ENCODE results near the gene EYS. TPM values are rescaled to one million over a fixed set of nuclear protein-coding genes. Genes with fewer than 3 reads are reported as not detected.

Gene EYS
- total RNA-seq, 6 experiments from 2014 or later = 0.54 to 2.3 (median 0.74) TPM; not detected in 1

- 45% methylated on average over 8 of the region's 8 CpGs for WGBS (ENCODE audit: insufficient coverage, low coverage, low lambda C conversion rate, missing lambda C conversion rate)
- Histone ChIP-seq H3K9me3 (no peaks in the 10 kb centered on the region), H3K36me3 (no peaks in the 10 kb centered on the region), H3K4me1 (no peaks in the 10 kb centered on the region), H3K27me3 (no peaks in the 10 kb centered on the region), H3K4me3 (no peak overlapping the region), H3K27ac (peak overlapping the region in 1 of 3 donors; percentile 33)
- ATAC-seq = no peak
- intact Hi-C loops (cut with DNase I) = no loop called here
- TF ChIP-seq, protein P1, sequence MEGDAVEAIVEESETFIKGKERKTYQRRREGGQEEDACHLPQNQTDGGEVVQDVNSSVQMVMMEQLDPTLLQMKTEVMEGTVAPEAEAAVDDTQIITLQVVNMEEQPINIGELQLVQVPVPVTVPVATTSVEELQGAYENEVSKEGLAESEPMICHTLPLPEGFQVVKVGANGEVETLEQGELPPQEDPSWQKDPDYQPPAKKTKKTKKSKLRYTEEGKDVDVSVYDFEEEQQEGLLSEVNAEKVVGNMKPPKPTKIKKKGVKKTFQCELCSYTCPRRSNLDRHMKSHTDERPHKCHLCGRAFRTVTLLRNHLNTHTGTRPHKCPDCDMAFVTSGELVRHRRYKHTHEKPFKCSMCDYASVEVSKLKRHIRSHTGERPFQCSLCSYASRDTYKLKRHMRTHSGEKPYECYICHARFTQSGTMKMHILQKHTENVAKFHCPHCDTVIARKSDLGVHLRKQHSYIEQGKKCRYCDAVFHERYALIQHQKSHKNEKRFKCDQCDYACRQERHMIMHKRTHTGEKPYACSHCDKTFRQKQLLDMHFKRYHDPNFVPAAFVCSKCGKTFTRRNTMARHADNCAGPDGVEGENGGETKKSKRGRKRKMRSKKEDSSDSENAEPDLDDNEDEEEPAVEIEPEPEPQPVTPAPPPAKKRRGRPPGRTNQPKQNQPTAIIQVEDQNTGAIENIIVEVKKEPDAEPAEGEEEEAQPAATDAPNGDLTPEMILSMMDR (IDR thresholded peaks at IDR 0.05) = no peak
- TF ChIP-seq POLR2A (IDR thresholded peaks at IDR 0.05) = no peak
- no peak for DNase-seq
Measured at GRCh38 chr6:64013011-64013410, 1694.0 kb downstream of the EYS start.

- intact Hi-C loops (cut with DNase I) = no loop called here
Measured at GRCh38 chr6:64012351-64013001, 1694.5 kb downstream of the EYS start.

GRCh38 chr6:64010666-64011065 lies 1696.4 kb downstream of the EYS start:
- H3K4me1 ChIP-seq = no peaks in the 10 kb centered on the region

More at GRCh38 chr6:64012351-64013001, 1694.5 kb downstream of the EYS start:
- peak; percentile 55 to 75 (median 67) for ATAC-seq
- Histone ChIP-seq H3K27me3 (no peaks in the 10 kb centered on the region), H3K9me3 (no peaks in the 10 kb centered on the region), H3K27ac (peak overlapping the region in 1 of 3 donors; percentile 33), H3K4me3 (no peak overlapping the region), H3K4me1 (no peaks in the 10 kb centered on the region), H3K36me3 (no peaks in the 10 kb centered on the region)
- 49% methylated on average over 4 of the region's 4 CpGs for WGBS (ENCODE audit: insufficient coverage, low coverage, low lambda C conversion rate, missing lambda C conversion rate)
- no peak for TF ChIP-seq POLR2A (IDR thresholded peaks at IDR 0.05)
- TF ChIP-seq, protein P1 (IDR thresholded peaks at IDR 0.05) = peak; percentile 34 to 51 (median 42)
- DNase-seq = no peak

GRCh38 chr6:64010010-64010409 lies 1697.0 kb downstream of the EYS start:
- no peaks in the 10 kb centered on the region for H3K4me1 ChIP-seq
- H3K4me3 ChIP-seq = no peak overlapping the region
- no peaks in the 10 kb centered on the region for H3K9me3 ChIP-seq
- TF ChIP-seq, protein P1 (IDR thresholded peaks at IDR 0.05) = no peak
- TF ChIP-seq POLR2A (IDR thresholded peaks at IDR 0.05) = no peak
- ATAC-seq (no peak), DNase-seq (no peak)
- no peak overlapping the region for H3K27ac ChIP-seq
- no peaks in the 10 kb centered on the region for H3K36me3 ChIP-seq
- 60% methylated on average over 2 of the region's 8 CpGs for WGBS (ENCODE audit: insufficient coverage, low coverage, low lambda C conversion rate, missing lambda C conversion rate)
- intact Hi-C loops (cut with DNase I) = no loop called here
- H3K27me3 ChIP-seq = no peaks in the 10 kb centered on the region

More at GRCh38 chr6:64010666-64011065, 1696.4 kb downstream of the EYS start:
- TF ChIP-seq POLR2A (IDR thresholded peaks at IDR 0.05) = no peak
- TF ChIP-seq, protein P1 (IDR thresholded peaks at IDR 0.05) = no peak
- DNase-seq = no peak
- WGBS (ENCODE audit: insufficient coverage, low coverage, low lambda C conversion rate, missing lambda C conversion rate) = 67% methylated on average over 3 of the region's 3 CpGs
- Histone ChIP-seq H3K9me3 (no peaks in the 10 kb centered on the region), H3K27ac (no peak overlapping the region), H3K36me3 (no peaks in the 10 kb centered on the region), H3K27me3 (no peaks in the 10 kb centered on the region), H3K4me3 (no peak overlapping the region)
- intact Hi-C loops (cut with DNase I) = no loop called here
- ATAC-seq = no peak
